OCI-LY1 (cell line): Measurements from ENCODE around the gene LINGO3.

ENCODE experiments used
- CTCF ChIP-seq: fragments of 200-600 bp; sonication (generic), shearing (Covaris generic); IDR thresholded peaks from 2 replicates; pipeline ENCODE4 v1.5.1; 2017; ENCODE audit warnings: mild to moderate bottlenecking, antibody characterized with exemption, low read length, moderate library complexity, mixed read lengths
- EZH2 ChIP-seq: fragments of 200-600 bp; sonication (generic), shearing (Covaris generic); IDR thresholded peaks from 2 replicates; pipeline ENCODE4 v1.8.0; 2017; ENCODE audit warnings: borderline replicate concordance, mixed run types, mild to moderate bottlenecking, antibody characterized with exemption, low read length, moderate library complexity, mixed read lengths

GRCh38 chr19:2334426-2334825 lies 26.5 kb upstream of the LINGO3 start:
- no peak for TF ChIP-seq CTCF
- no peak for TF ChIP-seq EZH2
